Measurements from ENCODE around the gene ERF. TPM values are rescaled to one million over a fixed set of nuclear protein-coding genes. Genes with fewer than 3 reads are reported as not detected.

ERF gene
- total and polyA plus RNA-seq, 10 of the 15 experiments (the other 5 are each of a cell fraction or from before 2014, with no cell fraction given): 0.02 to 51.8 (median 14.4) TPM

DNA sequence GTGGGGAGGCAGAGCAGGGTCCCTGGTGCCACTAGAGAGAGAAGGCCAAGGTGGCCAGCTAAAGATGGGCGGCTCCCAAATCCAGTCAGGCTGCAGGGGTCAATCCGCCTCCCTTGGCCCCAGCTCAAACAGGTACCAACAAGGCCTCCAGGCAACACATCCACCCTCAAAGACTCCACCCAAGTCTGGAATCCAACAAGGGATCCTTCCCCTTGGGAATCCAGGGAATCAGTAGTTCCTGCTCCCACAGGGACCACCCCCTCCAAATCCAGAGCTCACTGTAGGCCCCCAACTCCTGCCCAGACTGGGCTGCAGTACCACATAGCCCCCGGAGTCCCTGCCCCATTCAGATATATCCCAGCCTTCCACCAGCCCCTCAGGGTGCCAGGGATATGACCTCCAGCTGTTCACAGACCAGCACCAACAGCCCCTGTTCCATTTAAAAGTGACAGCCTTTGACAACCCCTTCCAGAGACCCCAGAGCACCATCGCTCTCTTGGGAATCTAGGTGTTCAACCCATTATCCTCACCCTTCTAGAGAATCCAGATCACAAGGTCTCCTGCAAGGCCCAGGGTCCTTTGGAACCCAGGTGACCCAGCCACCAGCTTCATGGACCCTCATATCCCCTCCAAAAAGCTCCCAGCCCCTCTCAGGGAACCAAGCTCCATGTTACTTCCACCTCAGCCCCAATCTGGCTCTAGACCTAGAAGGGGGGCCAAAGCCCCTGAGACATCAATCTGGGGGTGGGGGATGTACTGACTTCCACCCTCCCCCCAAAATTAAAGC lies 3.2 kb downstream of the ERF start:
- Histone ChIP-seq H4K20me1 (ENCODE audit: control insufficient read depth, insufficient read depth) (no peaks in the 10 kb centered on the region), H3K4me2 (ENCODE audit: control insufficient read depth, insufficient read depth) (peak overlapping the region; percentile 91), H3K36me3 (ENCODE audit: control insufficient read depth in 2 of 2, insufficient read depth in 2 of 2, low read length in 1 of 2) (peaks cover 0 to 7% of the 10 kb centered on the region in 2 experiments; a peak in 2 of 4 replicates), H3K9me3 (replicated peaks; ENCODE audit: control insufficient read depth, insufficient read depth, low read length) (no peaks in the 10 kb centered on the region), H3K79me2 (ENCODE audit: control insufficient read depth, insufficient read depth, low read length) (peaks cover 43% of the 10 kb centered on the region), H3K4me3 (peak overlapping the region; percentile 99; the same call in 1 of the 2 replicates), H3K27me3 (replicated peaks in 1 of 2; ENCODE audit: control insufficient read depth in 2 of 2, insufficient read depth in 2 of 2, low read length in 1 of 2) (no peaks in the 10 kb centered on the region), H3K27ac (ENCODE audit: control insufficient read depth, insufficient read depth) (peak overlapping the region; percentile 18; the same call in 1 of the 2 replicates), H3K4me1 (ENCODE audit: control insufficient read depth, insufficient read depth, low read length) (peaks cover 16% of the 10 kb centered on the region), H2AFZ (ENCODE audit: control insufficient read depth, low read depth, low read length) (no peak overlapping the region), H3K9ac (ENCODE audit: control insufficient read depth, insufficient read depth, low read length) (peak overlapping the region; percentile 77)
- ChIA-PET SMC1A (ENCODE audit: uncharacterized antibody, unreplicated experiment) (interaction anchor here (1.3 to 1.9 kb wide), 3 partner anchors 19 to 30 kb away, joined by 3 to 13 read pairs (median 5); no protein-coding TSS in a partner anchor), CTCF (interaction anchor here (0.6 to 2.3 kb wide), 5 partner anchors 9 to 47 kb away, joined by 3 to 19 read pairs (median 4); partner anchors contain the start of genes CIC and GSK3A), RAD21 (ENCODE audit: unreplicated experiment) (interaction anchor here (1.9 kb wide), 1 partner anchor 28 kb away, joined by 5 read pairs; no protein-coding TSS in a partner anchor), POLR2A (interaction anchor here (0.5 to 1.8 kb wide), 5 partner anchors 9 to 56 kb away, joined by 3 to 13 read pairs (median 5); partner anchors contain the start of genes CIC and GSK3A)
- FAIRE-seq (no peak), ATAC-seq (no peak), DNase-seq (ENCODE audit: low read depth, low spot score) (no peak)
- 95% methylated on average over 4 of the region's 4 CpGs for WGBS (ENCODE audit: insufficient coverage, insufficient replicate concordance, low lambda C conversion rate, missing lambda C conversion rate)
- no peak for TF ChIP-seq YBX1 (IDR thresholded peaks at IDR 0.05)
- BruUV-seq (replicated peaks): no TSS peak
- in situ Hi-C loops (cut with MboI): no loop called here
- intact Hi-C loops (cut with micrococcal nuclease; ENCODE audit: unreplicated experiment): no loop called here

DNA sequence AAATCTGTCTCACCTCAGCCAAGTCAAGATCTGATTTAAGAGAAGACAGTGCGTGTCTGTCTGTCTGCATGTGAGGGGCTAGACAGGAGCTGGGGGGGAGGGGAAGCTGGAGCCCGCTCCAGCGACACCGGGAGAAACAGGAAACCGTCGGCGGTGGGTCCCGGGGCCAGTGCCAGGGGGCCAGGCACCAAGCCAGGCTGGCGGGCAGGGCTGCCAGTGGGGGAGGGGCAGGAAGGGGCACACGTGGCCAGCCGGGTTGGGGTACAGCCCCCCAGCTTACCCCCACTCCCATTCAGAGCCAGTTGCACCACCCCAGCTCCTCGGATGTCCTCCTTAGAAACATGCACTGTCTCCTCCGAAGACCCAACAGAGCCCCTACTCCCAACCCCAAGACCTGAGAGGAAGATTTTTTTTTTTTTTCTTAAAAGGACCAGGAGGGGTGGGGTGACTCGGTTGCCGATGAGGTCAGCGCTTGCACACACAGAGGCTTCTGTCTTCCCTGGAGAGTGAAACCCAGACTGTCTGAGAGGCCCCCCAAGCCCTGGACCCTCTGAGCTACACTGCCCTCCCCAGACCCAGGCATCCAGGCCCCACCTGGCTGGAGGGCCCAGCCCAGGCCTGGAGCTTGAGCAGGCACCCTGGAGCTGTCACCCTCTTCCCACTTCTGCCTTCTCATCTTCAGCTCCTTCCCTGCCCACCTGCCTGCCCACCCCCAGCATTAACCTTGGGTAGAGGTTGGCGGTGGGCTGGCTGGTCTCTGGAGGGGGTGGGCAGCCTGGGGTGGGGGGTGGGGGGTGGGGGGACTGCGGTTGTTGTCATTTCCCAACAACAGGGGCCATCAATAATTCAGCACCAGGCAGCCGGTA lies 4.0 kb downstream of the ERF start:
- ATAC-seq (no peak), FAIRE-seq (no peak), DNase-seq (ENCODE audit: low read depth, low spot score) (no peak)
- Histone ChIP-seq H3K27me3 (replicated peaks in 1 of 2; ENCODE audit: control insufficient read depth in 2 of 2, insufficient read depth in 2 of 2, low read length in 1 of 2) (no peaks in the 10 kb centered on the region), H3K79me2 (ENCODE audit: control insufficient read depth, insufficient read depth, low read length) (peaks cover 43% of the 10 kb centered on the region), H3K4me1 (ENCODE audit: control insufficient read depth, insufficient read depth, low read length) (peaks cover 18% of the 10 kb centered on the region), H3K36me3 (ENCODE audit: control insufficient read depth in 2 of 2, insufficient read depth in 2 of 2, low read length in 1 of 2) (peaks cover 0 to 7% of the 10 kb centered on the region in 2 experiments; a peak in 2 of 4 replicates), H3K9ac (ENCODE audit: control insufficient read depth, insufficient read depth, low read length) (no peak overlapping the region), H4K20me1 (ENCODE audit: control insufficient read depth, insufficient read depth) (no peaks in the 10 kb centered on the region), H3K4me2 (ENCODE audit: control insufficient read depth, insufficient read depth) (peak overlapping the region; percentile 91), H3K4me3 (no peak overlapping the region), H3K9me3 (replicated peaks; ENCODE audit: control insufficient read depth, insufficient read depth, low read length) (no peaks in the 10 kb centered on the region), H3K27ac (ENCODE audit: control insufficient read depth, insufficient read depth) (no peak overlapping the region), H2AFZ (ENCODE audit: control insufficient read depth, low read depth, low read length) (no peak overlapping the region)
- in situ Hi-C loops (cut with MboI): no loop called here
- intact Hi-C loops (cut with micrococcal nuclease; ENCODE audit: unreplicated experiment): no loop called here
- WGBS (ENCODE audit: insufficient coverage, insufficient replicate concordance, low lambda C conversion rate, missing lambda C conversion rate): 44% methylated on average over 17 of the region's 19 CpGs
- BruUV-seq (replicated peaks): no TSS peak
- CTCF ChIA-PET: interaction anchor here (0.6 to 2.3 kb wide), 4 partner anchors 18 to 48 kb away, joined by 3 to 19 read pairs (median 4); partner anchors contain the start of gene CIC
- POLR2A ChIA-PET: interaction anchor here (0.5 to 1.8 kb wide), 5 partner anchors 8 to 57 kb away, joined by 3 to 13 read pairs (median 5); partner anchors contain the start of genes CIC and GSK3A
- TF ChIP-seq RAD51 (IDR thresholded peaks at IDR 0.05): no peak
- peak; percentile 26; the same call in 1 of the 2 replicates for TF ChIP-seq ZNF384 (IDR thresholded peaks at IDR 0.05; ENCODE audit: borderline replicate concordance, low read depth, low read length)
- TF ChIP-seq, protein P1, sequence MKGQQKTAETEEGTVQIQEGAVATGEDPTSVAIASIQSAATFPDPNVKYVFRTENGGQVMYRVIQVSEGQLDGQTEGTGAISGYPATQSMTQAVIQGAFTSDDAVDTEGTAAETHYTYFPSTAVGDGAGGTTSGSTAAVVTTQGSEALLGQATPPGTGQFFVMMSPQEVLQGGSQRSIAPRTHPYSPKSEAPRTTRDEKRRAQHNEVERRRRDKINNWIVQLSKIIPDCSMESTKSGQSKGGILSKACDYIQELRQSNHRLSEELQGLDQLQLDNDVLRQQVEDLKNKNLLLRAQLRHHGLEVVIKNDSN (IDR thresholded peaks at IDR 0.05; ENCODE audit: borderline replicate concordance, extremely low read length, insufficient read depth, low read depth, low read length): no peak
- RAD21 ChIA-PET (ENCODE audit: unreplicated experiment): interaction anchor here (1.9 kb wide), 1 partner anchor 28 kb away, joined by 5 read pairs; no protein-coding TSS in a partner anchor
- SMC1A ChIA-PET (ENCODE audit: uncharacterized antibody, unreplicated experiment): interaction anchor here (0.9 to 1.9 kb wide), 3 partner anchors 9 to 31 kb away, joined by 3 to 13 read pairs (median 3); partner anchors contain the start of gene GSK3A
